Right lobe of liver (tissue), 6 donors: ENCODE data around the gene KRTAP5-11. TPM values are rescaled to one million over a fixed set of nuclear protein-coding genes. Genes with fewer than 3 reads are reported as not detected.
"Not testable (repeated sequence)": the region's sequence is repeated elsewhere in the genome, so short reads cannot be mapped to it uniquely, and the experiment has no call there.

ENCODE experiments used
- ATAC-seq, 4 donors: fragments of 200-7000 bp; cut with Tn5 transposase; one replicate each; pipeline ENCODE4 v1.9.1; 2020; ENCODE audit warnings: mild to moderate bottlenecking in 4 of 4, moderate library complexity in 4 of 4
- DNase-seq, 3 donors: peaks; one replicate each; pipeline ENCODE4 v3.0.0-alpha.2; 2020
- H3K27ac ChIP-seq, 3 donors: fragments of 200-600 bp; one replicate each; pipeline ENCODE4 v1.8.0; 2022
- H3K27me3 ChIP-seq, 2 donors: fragments of 200-600 bp; one replicate each; pipeline ENCODE4 v1.8.0; 2022
- H3K36me3 ChIP-seq, 4 donors: fragments of 200-600 bp; sonication (generic) in 1 of 4; one replicate each; pipeline versions ENCODE4 v1.5.1 to v1.8.0; 2017 to 2022; ENCODE audit warnings: control low read depth in 1 of 4
- H3K4me1 ChIP-seq, 4 donors: fragments of 200-600 bp; sonication (generic) in 1 of 4; one replicate each; pipeline versions ENCODE4 v1.5.1 to v1.8.0; 2017 to 2022; ENCODE audit warnings: control low read depth in 1 of 4
- H3K4me3 ChIP-seq, 3 donors: fragments of 200-600 bp; one replicate each; pipeline ENCODE4 v1.8.0; 2022
- H3K9me3 ChIP-seq, 4 donors: fragments of 200-600 bp; sonication (generic) in 1 of 4; one replicate each; pipeline versions ENCODE4 v1.5.1 to v1.8.0; 2017 to 2022; ENCODE audit warnings: control low read depth in 1 of 4
- CTCF ChIP-seq, 4 donors: fragments of 200-600 bp in 3 of 4; fragments of 450-650 bp in 1 of 4; IDR thresholded peaks; one replicate each; pipeline versions ENCODE4 v1.5.1 to v1.8.0; 2016 to 2022; ENCODE audit warnings: antibody characterized with exemption in 4 of 4, mild to moderate bottlenecking in 2 of 4
- POLR2A ChIP-seq: fragments of 450-650 bp; IDR thresholded peaks from one replicate; pipeline ENCODE4 v1.6.1; 2017; ENCODE audit warnings: antibody characterized with exemption, mild to moderate bottlenecking
- WGBS: methylation state at CpG from one replicate; pipeline ENCODE4 v1.1.6; 2018; ENCODE audit warnings: low coverage, low lambda C conversion rate; ENCODE audit not compliant: insufficient coverage; ENCODE audit errors: missing lambda C conversion rate; 5-methylcytosine and 5-hydroxymethylcytosine counted together
- intact Hi-C, 2 donors: fragments of 100-400 bp; cut with DNase I; formaldehyde crosslinking; loops; one replicate each; pipeline versions ENCODE4 v1.11.2 to v1.14.1; 2022
- total RNA-seq, 6 experiments: library from RNA; depleted of rRNA in 2 of 6; stranded (reverse); fragments of >200 nt in 2 of 6; fragmentation: NEBNext Ultra II Directional in 3 of 6; extraction: Animal tissue kit (Norgen Biotek cat#: 25700) in 3 of 6; gene quantifications; one replicate each; pipeline versions ENCODE4 v1.1.0 to v1.2.4, GENCODE V29; 2016 to 2023
- donor health status: DM: no; HTN: yes; CAD: no.
- donor health status: DM: no; HTN: no; CAD: no.
- donor health status: DM: no; HTN: no; CAD: no.
- donor health status: DM: no; HTN: yes; CAD: no.
- donor health status: DM: no; HTN: yes; CAD: no.

Gene KRTAP5-11
- total RNA-seq, 6 experiments from 2014 or later, result not detected

GRCh38 chr11:71575723-71576424 is 6.8 kb downstream of the KRTAP5-11 start:
- Histone ChIP-seq H3K4me3 (no peak overlapping the region), H3K9me3 (no peaks in the 10 kb centered on the region), H3K4me1 (peaks cover 0 to 5% (median 0%) of the 10 kb centered on the region in 4 donors), H3K36me3 (no peaks in the 10 kb centered on the region), H3K27ac (no peak overlapping the region), H3K27me3 (no peaks in the 10 kb centered on the region)
- TF ChIP-seq POLR2A (no peak), CTCF (IDR thresholded peaks at IDR 0.05) (no peak)
- intact Hi-C loops, result no loop called here
- 60% methylated on average over 4 of the region's 4 CpGs for WGBS
- DNase-seq (no peak), ATAC-seq (no peak)

- Histone ChIP-seq H3K27ac (no peak overlapping the region), H3K4me3 (no peak overlapping the region), H3K36me3 (no peaks in the 10 kb centered on the region), H3K9me3 (no peaks in the 10 kb centered on the region), H3K4me1 (no peaks in the 10 kb centered on the region), H3K27me3 (no peaks in the 10 kb centered on the region)
- TF ChIP-seq POLR2A, result no peak
- ATAC-seq (no peak), DNase-seq (no peak)
- intact Hi-C loops, result no loop called here
- WGBS, result 82% methylated on average over 5 of the region's 5 CpGs
Measured at GRCh38 chr11:71574418-71574817, 8.3 kb downstream of the KRTAP5-11 start.

- 79% methylated on average over 5 of the region's 11 CpGs for WGBS
- no peaks in the 10 kb centered on the region for H3K36me3 ChIP-seq
- no peak overlapping the region for H3K27ac ChIP-seq
- TF ChIP-seq CTCF (IDR thresholded peaks at IDR 0.05) (no peak), POLR2A (no peak)
- no peak overlapping the region for H3K4me3 ChIP-seq
- DNase-seq, result no peak
- intact Hi-C loops, result no loop called here
- H3K27me3 ChIP-seq, result no peaks in the 10 kb centered on the region
- H3K4me1 ChIP-seq, result no peaks in the 10 kb centered on the region
- no peak for ATAC-seq
- no peaks in the 10 kb centered on the region for H3K9me3 ChIP-seq
Measured at GRCh38 chr11:71572811-71573210, 9.9 kb downstream of the KRTAP5-11 start.

- H3K27me3 ChIP-seq, intact Hi-C loops, H3K27ac ChIP-seq, H3K36me3 ChIP-seq, DNase-seq, ATAC-seq, H3K9me3 ChIP-seq, H3K4me3 ChIP-seq, H3K4me1 ChIP-seq: not testable (repeated sequence)
- WGBS, result 68% methylated on average over 12 of the region's 39 CpGs
Measured at GRCh38 chr11:71571101-71571850, 11.4 kb downstream of the KRTAP5-11 start.

- H3K27me3 ChIP-seq, result no peaks in the 10 kb centered on the region
- no peak overlapping the region for H3K4me3 ChIP-seq
- intact Hi-C loops, result no loop called here
- no peaks in the 10 kb centered on the region for H3K9me3 ChIP-seq
- TF ChIP-seq CTCF (IDR thresholded peaks at IDR 0.05), result no peak
- no peak for TF ChIP-seq POLR2A
- ATAC-seq (peak in 2 of 4 donors; percentile 9 to 47), DNase-seq (no peak)
- H3K36me3 ChIP-seq, result no peaks in the 10 kb centered on the region
- 63% methylated on average over 3 of the region's 8 CpGs for WGBS
- H3K4me1 ChIP-seq, result no peaks in the 10 kb centered on the region
- no peak overlapping the region for H3K27ac ChIP-seq
Measured at GRCh38 chr11:71568704-71569349, 13.8 kb downstream of the KRTAP5-11 start.

GRCh38 chr11:71567633-71568032 is 15.0 kb downstream of the KRTAP5-11 start:
- H3K4me1 ChIP-seq, H3K27me3 ChIP-seq, ATAC-seq, H3K4me3 ChIP-seq, H3K27ac ChIP-seq, intact Hi-C loops, H3K9me3 ChIP-seq, DNase-seq, H3K36me3 ChIP-seq: not testable (repeated sequence)
- 24% methylated on average over 7 of the region's 8 CpGs for WGBS

- H3K4me1 ChIP-seq, H3K27ac ChIP-seq, ATAC-seq, H3K4me3 ChIP-seq, DNase-seq, H3K27me3 ChIP-seq, H3K36me3 ChIP-seq, H3K9me3 ChIP-seq, intact Hi-C loops: not testable (repeated sequence)
- WGBS, result 45% methylated on average over 11 of the region's 21 CpGs
Measured at GRCh38 chr11:71566626-71567599, 15.8 kb downstream of the KRTAP5-11 start.
